HG02763 (cell line): ENCODE data around the gene RALGPS1.
A peak's percentile ranks its signal among the peaks of the same experiment; 100 is the strongest.

Experiments
- ATAC-seq: cut with Tn5 transposase; IDR thresholded peaks from one replicate; pipeline ENCODE4 v1.9.1; 2021; ENCODE audit warnings: mild to moderate bottlenecking, moderate library complexity; ENCODE audit not compliant: unreplicated experiment

The RALGPS1 gene

DNA sequence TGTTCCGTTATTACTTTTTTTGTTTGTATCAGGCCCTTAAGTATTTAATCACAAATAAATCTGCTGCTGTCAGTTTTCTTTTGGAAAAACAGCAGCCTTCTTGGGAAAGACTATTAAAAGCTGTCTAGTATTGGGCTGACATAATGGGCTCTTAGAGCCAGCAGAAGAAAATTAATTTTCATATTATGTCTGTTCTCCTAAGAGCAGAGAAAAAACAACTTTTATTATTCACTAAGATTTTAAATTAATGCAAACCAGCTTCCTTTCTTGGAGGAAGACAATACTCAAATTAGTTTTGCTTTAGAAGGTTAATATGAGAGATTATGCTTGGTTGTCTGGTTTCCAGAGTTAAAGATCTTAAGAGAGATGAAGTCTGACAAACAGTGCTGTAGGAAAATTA, 319.4 kb downstream of the RALGPS1 start:
- no peak for ATAC-seq

- ATAC-seq, result no peak
Measured at GRCh38 chr9:127237801-127238200, 323.2 kb downstream of the RALGPS1 start.

DNA sequence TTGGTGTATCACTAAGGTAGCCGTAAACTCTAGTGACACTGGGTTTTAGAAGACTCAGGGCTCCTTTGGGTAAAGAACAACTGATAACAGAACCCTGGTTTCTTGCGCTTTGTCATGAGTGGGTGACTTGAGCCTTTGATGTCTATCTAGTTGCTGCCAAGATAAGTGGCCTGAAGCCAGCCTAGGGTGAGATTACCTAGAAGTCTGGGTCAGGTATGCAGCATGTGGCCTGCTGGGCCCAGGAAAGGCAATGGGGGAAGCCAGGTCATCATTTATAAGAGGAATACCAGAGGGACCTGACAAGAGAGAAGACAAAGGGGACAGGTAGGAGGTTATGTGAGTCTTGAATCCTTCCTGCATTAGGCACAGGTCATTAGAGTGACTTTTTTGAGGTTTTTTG, 326.8 kb downstream of the RALGPS1 start:
- no peak for ATAC-seq

DNA sequence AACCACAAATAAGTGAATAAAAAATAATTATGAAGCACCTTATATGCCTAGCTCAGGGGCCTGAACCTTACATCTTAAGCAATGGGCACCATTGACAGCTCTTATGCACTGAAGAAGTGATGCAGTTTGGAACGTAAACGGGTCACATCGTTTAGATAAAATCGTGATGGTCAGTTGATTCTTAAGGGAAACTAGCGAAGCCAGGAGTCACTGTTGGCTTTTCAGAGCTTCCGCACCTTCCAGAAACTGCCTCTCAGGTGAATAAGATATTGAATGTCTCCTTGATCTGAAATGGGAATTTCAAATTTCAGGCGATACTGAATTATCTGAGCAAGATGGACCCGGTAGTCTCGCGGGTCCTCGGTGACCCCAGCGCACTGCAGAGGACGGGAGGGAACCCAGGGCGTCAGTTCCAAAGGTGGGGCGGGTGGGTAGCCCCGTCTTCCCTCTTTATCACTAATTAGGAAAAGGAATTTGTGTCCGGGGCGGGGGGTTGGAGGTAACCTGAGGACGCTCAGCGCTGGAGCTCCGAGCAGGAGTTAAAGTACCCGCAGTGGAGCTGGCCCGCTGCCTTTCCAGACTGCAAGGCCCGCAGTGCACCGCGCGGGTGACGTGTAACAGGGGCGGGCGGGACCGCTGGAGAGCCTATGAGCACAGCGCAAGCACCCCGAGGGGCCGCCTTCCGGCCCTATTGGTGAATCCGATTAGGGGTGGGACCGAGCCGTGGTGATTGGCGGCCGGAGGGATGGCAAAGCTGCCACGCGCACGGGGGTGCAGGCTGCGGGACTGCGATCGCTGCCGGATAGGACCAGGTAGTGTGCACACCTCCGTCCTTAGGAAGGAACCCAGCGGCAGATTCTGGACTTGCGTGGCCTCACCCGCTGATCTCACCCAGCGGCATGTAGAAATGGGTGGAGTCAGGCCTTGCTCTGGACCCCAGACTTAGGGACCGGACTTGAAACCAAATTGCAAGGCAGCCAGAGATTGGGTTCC, 330.3 kb downstream of the RALGPS1 start:
- ATAC-seq, result peak; percentile 99

GRCh38 chr9:127245637-127246164, 331.1 kb downstream of the RALGPS1 start:
- no peak for ATAC-seq

DNA sequence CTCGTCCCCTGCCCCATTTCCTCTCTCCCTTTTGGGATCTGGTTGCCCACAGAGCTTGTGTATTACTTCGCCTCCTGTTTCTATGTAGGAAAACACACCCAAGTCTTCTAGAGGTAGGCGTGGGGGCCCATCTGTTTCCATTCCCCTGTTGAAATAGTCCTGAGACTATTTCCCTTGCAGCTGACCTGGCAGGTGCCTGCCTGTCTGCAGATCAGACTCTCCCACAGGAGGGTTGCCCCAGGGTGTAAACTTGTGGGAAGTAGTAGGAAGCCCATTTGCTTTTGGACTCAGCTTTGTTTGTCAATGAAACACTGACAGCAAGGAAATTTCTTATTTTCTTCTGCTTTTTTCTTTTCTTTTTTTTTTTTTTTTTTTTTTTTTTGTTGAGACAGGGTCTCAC, 333.7 kb downstream of the RALGPS1 start:
- ATAC-seq, result no peak

- no peak for ATAC-seq
Measured at GRCh38 chr9:127249877-127250276, 335.3 kb downstream of the RALGPS1 start.

GRCh38 chr9:127250896-127251391, 336.4 kb downstream of the RALGPS1 start:
- no peak for ATAC-seq

GRCh38 chr9:127252410-127253318, 338.1 kb downstream of the RALGPS1 start:
- no peak for ATAC-seq

- no peak for ATAC-seq
Measured at GRCh38 chr9:127253446-127253845, 338.9 kb downstream of the RALGPS1 start.

GRCh38 chr9:127255692-127256091, 341.1 kb downstream of the RALGPS1 start:
- no peak for ATAC-seq

DNA sequence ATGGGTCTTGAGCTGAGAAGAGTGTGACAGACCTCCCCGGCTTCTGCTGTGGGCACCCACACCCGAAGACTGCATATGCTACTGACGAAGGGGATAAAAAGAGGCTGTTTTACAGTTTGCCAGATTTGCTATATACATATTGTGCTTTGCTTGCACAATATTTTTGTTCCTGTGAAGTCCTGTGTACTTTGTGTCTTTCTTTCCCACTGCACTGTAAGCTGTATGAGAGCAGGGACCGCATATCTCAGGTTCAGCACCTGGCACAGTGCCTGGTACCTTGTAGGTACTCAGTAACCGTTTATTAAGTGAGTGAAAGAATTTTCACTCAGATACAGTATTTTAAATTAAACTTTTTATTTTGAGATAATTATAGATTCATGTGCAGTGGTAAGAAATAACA, 341.7 kb downstream of the RALGPS1 start:
- ATAC-seq, result no peak

DNA sequence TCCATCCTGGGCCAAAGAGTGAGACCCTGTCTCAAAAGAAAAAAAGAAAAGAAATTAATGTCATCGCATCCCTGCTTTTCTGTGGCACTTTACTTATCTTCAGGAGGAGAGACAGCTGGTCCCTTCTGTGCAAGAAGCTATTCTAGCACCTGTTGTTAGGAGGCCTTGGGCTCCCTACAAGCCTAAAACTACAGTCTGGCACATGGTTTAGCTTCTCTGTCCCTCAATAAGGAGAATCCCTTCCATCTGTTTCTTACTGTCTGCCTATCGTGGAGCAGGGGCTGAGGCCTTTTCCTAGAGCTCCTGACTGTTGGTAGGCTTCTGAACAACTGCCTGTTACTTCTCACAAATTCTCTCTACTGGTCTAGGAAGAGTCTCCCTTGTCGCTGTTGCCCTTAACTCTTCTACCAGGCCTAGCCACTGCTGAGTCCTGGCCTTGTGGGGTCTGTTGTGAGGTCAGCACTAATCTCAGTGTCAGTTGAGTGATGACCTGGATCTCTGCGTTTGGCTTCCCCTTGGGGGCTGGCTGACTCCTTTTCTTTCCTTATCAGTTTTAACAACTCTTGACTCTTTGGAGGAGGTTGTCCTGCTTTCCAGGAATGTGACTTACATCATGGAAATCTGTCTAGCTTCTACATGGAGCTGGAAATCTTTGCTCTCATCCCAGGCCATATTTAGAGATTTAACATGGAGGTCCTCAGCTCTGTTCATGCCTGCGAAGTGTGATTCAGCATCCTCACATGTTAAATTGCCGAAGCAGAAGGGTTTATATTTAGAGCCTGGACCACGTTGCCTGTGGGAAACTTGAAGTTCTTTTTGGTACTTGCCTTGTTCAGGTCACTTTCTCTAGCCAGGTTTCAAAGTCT, 344.3 kb downstream of the RALGPS1 start:
- no peak for ATAC-seq

DNA sequence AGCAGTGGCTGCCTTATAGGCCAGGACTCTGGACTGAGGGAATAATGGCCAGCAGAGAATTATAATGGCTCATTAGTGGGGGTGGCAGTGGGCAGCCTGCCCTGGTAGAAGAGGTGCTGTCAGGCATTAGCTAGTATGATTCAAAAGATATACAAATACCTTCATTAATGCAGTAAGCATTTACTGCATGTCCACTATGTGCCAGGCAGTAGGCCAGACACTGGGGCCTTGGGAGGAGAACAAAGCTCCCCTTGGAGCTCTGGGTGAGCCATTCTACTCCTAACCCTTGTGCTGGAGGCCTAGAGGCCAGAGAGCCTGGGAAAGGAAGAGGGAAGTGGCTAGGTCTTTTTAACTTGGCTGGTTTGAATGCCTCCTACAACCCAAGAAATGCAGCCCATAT, 348.0 kb downstream of the RALGPS1 start:
- ATAC-seq, result no peak

- no peak for ATAC-seq
Measured at GRCh38 chr9:127263237-127263636, 348.7 kb downstream of the RALGPS1 start.

GRCh38 chr9:127263664-127264063, 349.1 kb downstream of the RALGPS1 start:
- ATAC-seq, result no peak

- no peak for ATAC-seq
Measured at GRCh38 chr9:127264462-127265219, 350.1 kb downstream of the RALGPS1 start, which contains the start of gene GARNL3. Gene GARNL3, plus strand, starts transcription at chr9:127264774. Its CDS starts 104 bp downstream, at chr9:127264878.

- no peak for ATAC-seq
Measured at GRCh38 chr9:127267793-127268525, 353.4 kb downstream of the RALGPS1 start.

GRCh38 chr9:127269449-127269848, 354.9 kb downstream of the RALGPS1 start:
- ATAC-seq, result no peak
